GM10847 (cell line): ENCODE results near the gene COL5A2.

ENCODE experiments used
- POLR2A ChIP-seq: IDR thresholded peaks from 2 replicates; pipeline ENCODE4 v1.6.1; 2011; ENCODE audit not compliant: insufficient read length; ENCODE audit errors: extremely low read depth

COL5A2 gene

GRCh38 chr2:189179570-189179950 is at the start of gene COL5A2:
COL5A2 (minus strand) TSS chr2:189179761; CDS start chr2:189179604, 157 bp downstream.
- TF ChIP-seq POLR2A, result no peak

DNA sequence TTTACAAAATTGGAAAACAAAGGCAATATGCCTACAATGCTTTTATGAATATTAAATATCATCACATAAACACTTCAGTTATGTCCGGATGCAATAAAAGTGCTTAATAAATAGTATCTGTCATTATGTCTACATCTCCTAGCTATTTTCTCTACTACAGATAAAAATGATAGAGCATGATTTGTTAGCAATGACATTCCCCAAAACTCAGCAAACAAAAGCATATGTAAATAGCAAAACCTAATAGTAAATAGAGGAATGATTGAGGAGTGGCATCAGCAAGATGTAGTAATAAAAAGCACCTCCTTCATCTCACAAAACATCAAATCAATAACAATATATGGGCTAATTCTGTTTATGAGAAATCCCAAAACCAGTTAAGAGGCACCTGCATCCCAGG is 46.5 kb upstream of the COL5A2 start:
- no peak for TF ChIP-seq POLR2A

- no peak for TF ChIP-seq POLR2A
Observed at GRCh38 chr2:189225032-189225431, 45.5 kb upstream of the COL5A2 start.

- TF ChIP-seq POLR2A, result no peak
Observed at GRCh38 chr2:189222468-189223105, 43.0 kb upstream of the COL5A2 start.

DNA sequence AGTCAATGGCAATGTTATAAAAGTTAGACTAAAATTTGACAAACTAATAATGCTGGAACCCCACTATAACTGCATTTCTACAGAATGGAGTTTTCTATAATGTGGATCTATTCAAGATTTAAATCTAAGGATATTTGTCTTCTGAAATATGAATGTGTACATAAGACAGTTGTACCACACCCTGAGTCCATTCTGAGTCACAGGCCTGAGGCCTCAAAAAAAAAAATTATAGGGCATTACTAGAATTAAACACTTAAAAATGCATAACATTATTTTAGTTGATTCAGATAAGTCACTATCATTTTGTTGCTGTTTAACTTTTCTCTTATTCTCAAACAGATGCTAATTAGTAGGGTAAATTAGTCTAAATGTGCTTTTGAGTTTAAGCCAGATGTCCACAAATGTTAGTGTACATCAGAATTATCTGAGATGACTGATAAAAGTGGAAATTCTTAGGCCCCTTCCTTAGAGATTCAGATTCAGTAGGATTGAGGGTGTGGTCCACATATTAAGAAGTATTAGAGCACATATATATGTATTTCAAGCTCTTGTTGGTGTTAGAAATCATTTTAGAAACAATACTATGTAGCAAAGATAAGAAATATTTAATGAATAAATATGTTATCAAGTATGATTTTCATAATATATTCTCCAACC is 42.4 kb upstream of the COL5A2 start:
- TF ChIP-seq POLR2A, result no peak

GRCh38 chr2:189218236-189218635 is 38.7 kb upstream of the COL5A2 start:
- TF ChIP-seq POLR2A, result no peak

GRCh38 chr2:189217541-189217940 is 38.0 kb upstream of the COL5A2 start:
- TF ChIP-seq POLR2A, result no peak

GRCh38 chr2:189217051-189217450 is 37.5 kb upstream of the COL5A2 start:
- TF ChIP-seq POLR2A, result no peak

GRCh38 chr2:189214484-189214883 is 34.9 kb upstream of the COL5A2 start:
- no peak for TF ChIP-seq POLR2A

DNA sequence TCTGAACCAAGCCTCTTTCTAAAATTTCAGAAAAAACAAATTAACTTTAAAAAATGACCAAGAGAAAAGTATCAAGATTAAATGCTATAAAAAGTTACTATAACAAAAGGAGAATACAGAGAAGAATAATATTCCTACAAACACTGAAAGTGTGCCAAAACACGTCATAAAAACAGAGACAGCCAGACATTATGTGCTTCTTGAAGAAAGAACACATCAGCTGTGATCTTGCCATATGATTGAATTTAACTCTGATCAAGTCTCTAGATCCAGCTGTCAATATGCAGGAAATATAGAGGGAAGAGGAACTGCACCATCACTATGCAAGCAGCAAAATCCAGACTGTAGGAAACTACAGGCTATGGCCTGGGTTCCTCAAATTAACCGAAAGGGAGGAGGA is 33.7 kb upstream of the COL5A2 start:
- TF ChIP-seq POLR2A, result no peak

DNA sequence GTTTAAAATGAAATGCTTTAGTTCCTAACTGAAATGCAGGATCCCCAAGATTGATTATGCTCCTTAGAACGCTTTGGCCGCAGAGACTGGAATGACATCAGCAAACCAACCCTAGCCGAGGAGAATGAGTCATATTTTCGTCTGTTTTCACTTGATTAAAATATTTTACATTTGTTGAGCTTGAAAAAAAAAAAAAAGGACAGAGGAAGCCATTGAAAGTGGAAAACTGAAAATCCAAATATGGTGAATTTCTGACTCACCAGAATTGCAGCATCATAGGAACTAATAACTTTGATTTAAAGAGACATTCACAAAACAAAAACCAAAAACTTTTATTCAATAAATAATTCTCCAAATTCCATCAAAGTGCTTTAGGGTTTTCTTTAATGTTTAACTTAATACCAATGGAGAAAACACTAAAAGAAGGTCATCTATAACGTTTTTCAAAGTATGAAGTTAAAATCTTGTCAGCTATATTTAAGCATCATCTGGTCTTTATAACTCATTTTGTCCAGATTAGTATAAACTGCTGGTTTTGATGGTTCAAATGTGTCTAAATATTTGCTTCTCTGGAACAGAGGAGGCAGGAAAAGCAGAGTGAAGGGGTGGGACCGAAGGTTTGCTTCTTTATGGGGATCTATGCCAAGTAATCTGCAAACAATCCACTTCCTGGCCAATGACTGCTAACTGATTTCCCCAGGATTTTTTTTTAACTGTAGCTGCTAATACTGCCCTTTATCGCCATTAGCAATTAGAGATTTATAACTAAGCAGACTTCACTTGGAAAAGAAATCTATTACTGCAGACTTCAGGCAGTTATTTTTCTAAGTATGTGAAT is 30.9 kb upstream of the COL5A2 start:
- TF ChIP-seq POLR2A, result no peak

DNA sequence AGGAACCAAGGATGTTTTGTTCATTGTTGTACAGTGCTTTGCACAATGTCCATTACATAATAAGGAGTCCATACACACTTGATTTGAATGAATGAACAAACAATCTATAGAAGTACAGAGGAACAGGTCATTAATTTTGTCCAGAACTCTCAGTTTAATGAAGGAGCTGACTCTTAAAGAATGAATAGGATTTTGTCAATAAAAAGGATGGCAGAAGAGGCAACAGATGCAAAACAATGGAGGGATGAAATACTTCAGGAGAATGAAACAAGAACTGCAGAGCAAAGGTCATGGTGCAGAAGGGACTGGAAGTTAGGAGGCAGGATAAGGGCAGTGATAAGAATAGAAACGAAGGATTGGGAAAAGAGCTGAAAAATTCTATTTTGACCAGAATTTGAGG is 28.7 kb upstream of the COL5A2 start:
- no peak for TF ChIP-seq POLR2A

DNA sequence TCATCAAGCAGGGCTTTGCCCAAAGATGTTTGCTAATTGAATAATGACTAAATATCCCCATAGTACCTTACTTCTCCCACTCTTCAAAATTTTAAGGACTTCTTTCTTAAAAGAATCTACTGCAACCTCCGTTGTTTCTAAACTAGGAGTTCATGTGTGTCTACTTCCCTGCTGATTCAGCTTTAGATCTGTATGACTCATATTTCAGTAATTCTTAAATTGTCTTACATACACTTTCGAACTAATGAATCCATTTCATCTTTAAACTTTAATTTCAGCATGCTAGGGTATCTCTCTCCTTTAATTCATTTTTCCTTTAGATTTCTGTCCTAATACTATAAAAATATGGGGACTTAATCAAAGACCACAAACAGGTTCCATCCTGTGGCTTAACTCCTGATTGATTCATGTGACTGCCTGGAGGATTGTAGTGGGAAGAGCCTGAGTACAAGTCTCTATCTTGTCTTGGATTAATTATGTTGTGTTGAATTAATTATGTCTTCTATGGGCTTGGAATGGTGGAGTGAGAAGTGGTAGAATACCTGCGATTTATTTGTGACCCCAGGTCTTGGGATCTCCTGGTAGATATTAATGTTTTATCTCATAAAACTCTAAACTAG is 24.9 kb upstream of the COL5A2 start:
- TF ChIP-seq POLR2A, result no peak

- no peak for TF ChIP-seq POLR2A
Observed at GRCh38 chr2:189203177-189203799, 23.7 kb upstream of the COL5A2 start.

DNA sequence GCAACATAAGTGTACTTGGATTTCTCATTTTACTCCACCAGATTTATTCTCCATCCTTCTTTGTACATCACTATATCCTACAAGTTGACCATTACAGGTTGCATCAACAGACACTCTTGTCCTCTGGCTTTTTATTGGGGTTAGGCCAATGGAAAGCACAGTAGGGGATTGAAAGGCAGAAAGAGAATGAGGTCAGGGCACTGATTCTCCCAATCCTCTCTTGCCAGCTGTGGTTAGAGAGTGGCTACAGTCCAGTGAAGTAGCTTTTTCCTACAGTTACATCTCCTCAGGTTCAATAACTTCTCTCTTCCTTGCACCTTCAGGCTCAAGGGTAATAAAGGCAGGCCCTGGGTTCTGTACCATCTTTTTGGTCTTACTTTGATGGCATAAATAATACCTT is 20.2 kb upstream of the COL5A2 start:
- TF ChIP-seq POLR2A, result no peak
